Measurements from ENCODE around the gene MELTF.
A peak's percentile ranks its signal among the peaks of the same experiment; 100 is the strongest.

Gene MELTF

DNA sequence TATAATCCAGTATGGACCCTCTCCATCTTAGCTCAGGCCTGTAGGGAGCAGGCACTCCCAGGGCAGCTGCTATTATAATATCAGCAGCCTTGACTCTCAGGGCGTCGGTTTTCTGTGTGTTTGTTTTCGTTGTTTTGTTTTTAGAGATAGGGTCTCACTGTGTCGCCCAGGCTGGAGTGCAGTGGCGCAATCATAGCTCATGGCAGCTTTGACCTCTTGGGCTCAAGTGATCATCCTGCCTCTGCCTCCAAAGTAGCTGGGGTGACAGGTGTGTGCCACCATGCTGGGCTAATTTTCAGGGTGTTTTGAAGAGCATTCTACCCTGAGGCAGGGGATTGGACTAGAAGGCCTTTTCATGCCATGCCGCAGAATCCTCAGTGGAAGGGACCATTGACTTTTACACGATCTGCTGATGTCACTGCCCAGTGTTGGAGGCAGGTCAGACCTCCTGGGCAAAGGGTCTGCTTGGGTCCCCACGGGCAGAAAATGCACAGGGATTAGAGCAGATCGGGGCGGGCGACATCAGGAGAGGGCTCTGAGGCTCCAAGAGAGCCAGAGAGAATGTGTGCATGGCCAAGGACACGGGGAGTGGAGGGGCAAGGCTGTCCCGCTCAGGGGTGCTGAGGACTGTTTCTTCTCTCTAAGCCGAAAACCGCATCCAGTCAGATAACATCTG is 7.8 kb downstream of the MELTF start:
- peak overlapping the region; percentile 92 for H3K27ac ChIP-seq
- no peaks in the 10 kb centered on the region for H3K27me3 ChIP-seq
- peak overlapping the region; percentile 60 for H3K4me3 ChIP-seq
- H3K4me1 ChIP-seq = peaks cover 83% of the 10 kb centered on the region
- TF ChIP-seq Cebpa-rat (IDR thresholded peaks at IDR 0.05) = no peak
- H3K9me3 ChIP-seq = no peaks in the 10 kb centered on the region
- H3K9ac ChIP-seq = peak overlapping the region; percentile 74; the same call in 1 of the 2 replicates
- peaks cover 20% of the 10 kb centered on the region for H3K36me3 ChIP-seq
- peak overlapping the region; percentile 87 for H3K4me2 ChIP-seq
- peaks cover 35% of the 10 kb centered on the region for H4K20me1 ChIP-seq

- Histone ChIP-seq H3K4me1 (peaks cover 83% of the 10 kb centered on the region), H4K20me1 (peaks cover 28% of the 10 kb centered on the region), H3K9me3 (no peaks in the 10 kb centered on the region), H3K27ac (peak overlapping the region; percentile 92), H3K36me3 (peaks cover 13% of the 10 kb centered on the region), H3K4me3 (no peak overlapping the region), H3K4me2 (peak overlapping the region; percentile 87), H3K9ac (peak overlapping the region; percentile 74; the same call in 1 of the 2 replicates), H3K27me3 (no peaks in the 10 kb centered on the region)
- TF ChIP-seq Cebpa-rat (IDR thresholded peaks at IDR 0.05) = no peak
These were observed 8.4 kb downstream of the MELTF start for GRCh38 chr3:197021231-197021630.

DNA sequence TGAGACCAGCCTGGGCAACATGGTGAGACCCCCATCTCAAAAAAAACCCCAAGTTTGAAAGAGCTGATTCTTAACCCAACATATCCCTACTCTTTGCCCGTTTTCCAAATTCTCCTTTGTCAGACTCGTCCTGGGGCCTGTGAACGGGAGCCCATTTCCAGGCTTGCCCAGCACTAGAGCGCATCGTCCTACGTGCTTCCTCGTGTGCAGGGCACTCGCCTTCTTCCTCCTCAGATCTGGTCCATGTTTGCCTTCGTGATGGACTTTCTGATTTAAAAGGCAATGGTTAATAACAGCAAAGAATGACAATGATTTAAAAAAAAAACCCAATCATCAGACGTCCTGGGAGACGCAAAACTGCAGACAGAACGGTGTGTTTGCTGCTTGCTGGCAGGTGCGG is 10.1 kb downstream of the MELTF start:
- no peak overlapping the region for H3K4me3 ChIP-seq
- H4K20me1 ChIP-seq = peaks cover 18% of the 10 kb centered on the region; the same call in 1 of the 2 replicates
- no peak overlapping the region for H3K27ac ChIP-seq
- H3K36me3 ChIP-seq = no peaks in the 10 kb centered on the region; the same call in 1 of the 2 replicates
- H3K4me2 ChIP-seq = peak overlapping the region; percentile 10; the same call in 1 of the 2 replicates
- H3K9me3 ChIP-seq = no peaks in the 10 kb centered on the region
- H3K9ac ChIP-seq = no peak overlapping the region
- TF ChIP-seq Cebpa-rat (IDR thresholded peaks at IDR 0.05) = no peak
- no peaks in the 10 kb centered on the region for H3K27me3 ChIP-seq
- H3K4me1 ChIP-seq = peaks cover 83% of the 10 kb centered on the region

DNA sequence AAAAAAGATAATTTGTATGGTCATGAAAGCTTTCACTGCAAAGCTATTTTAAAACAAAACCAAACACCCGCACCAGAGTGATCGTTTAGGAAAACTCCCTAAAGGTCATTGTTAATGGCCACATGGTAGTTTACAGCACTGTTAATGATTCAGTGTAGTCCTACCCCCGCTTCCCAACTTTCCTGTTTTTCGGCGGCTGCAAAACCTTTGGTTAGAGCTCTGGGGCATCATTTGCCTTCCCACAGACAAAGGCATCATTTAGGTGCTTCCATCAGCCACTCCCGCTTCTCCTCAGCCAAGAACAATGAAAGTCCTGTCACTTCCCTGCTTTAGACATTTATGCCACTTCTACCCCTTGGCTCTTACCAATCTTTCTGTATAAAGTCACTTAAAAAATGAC is 10.6 kb downstream of the MELTF start:
- Histone ChIP-seq H3K4me3 (no peak overlapping the region), H3K27me3 (no peaks in the 10 kb centered on the region), H3K9me3 (no peaks in the 10 kb centered on the region), H3K9ac (no peak overlapping the region), H3K27ac (no peak overlapping the region), H4K20me1 (peaks cover 13% of the 10 kb centered on the region; the same call in 1 of the 2 replicates), H3K36me3 (no peaks in the 10 kb centered on the region; the same call in 1 of the 2 replicates), H3K4me2 (peak overlapping the region; percentile 10; the same call in 1 of the 2 replicates), H3K4me1 (peaks cover 83% of the 10 kb centered on the region)
- no peak for TF ChIP-seq Cebpa-rat (IDR thresholded peaks at IDR 0.05)

DNA sequence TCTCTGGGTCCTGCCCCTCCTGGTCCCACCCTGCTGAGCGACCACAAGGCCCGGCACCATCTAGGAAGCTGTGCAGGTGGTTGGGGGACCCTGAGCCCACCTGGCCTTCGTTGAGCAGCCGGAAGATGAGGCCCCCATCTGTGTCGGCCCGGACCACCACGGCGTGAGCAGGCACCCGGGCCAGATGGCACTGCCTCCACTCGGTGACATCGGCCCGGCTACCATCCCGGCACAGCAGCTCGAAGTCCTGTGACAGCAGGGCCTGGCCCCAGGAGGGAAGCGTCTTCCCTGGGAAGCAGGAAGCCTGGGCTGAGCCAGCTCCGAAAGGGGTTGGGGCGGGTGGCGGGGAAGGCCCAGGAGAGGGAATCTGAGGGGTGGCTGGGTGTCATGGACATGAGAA is 12.6 kb downstream of the MELTF start:
- Histone ChIP-seq H4K20me1 (0 out of 2 replicates have a peak, but pooled peaks cover 7% of the 10 kb centered on the region), H3K9ac (no peak overlapping the region), H3K27me3 (no peaks in the 10 kb centered on the region), H3K4me3 (no peak overlapping the region), H3K27ac (no peak overlapping the region), H3K9me3 (no peaks in the 10 kb centered on the region), H3K36me3 (peaks cover 8% of the 10 kb centered on the region), H3K4me1 (peaks cover 87% of the 10 kb centered on the region), H3K4me2 (peak overlapping the region; percentile 83; the same call in 1 of the 2 replicates)
- no peak for TF ChIP-seq Cebpa-rat (IDR thresholded peaks at IDR 0.05)

DNA sequence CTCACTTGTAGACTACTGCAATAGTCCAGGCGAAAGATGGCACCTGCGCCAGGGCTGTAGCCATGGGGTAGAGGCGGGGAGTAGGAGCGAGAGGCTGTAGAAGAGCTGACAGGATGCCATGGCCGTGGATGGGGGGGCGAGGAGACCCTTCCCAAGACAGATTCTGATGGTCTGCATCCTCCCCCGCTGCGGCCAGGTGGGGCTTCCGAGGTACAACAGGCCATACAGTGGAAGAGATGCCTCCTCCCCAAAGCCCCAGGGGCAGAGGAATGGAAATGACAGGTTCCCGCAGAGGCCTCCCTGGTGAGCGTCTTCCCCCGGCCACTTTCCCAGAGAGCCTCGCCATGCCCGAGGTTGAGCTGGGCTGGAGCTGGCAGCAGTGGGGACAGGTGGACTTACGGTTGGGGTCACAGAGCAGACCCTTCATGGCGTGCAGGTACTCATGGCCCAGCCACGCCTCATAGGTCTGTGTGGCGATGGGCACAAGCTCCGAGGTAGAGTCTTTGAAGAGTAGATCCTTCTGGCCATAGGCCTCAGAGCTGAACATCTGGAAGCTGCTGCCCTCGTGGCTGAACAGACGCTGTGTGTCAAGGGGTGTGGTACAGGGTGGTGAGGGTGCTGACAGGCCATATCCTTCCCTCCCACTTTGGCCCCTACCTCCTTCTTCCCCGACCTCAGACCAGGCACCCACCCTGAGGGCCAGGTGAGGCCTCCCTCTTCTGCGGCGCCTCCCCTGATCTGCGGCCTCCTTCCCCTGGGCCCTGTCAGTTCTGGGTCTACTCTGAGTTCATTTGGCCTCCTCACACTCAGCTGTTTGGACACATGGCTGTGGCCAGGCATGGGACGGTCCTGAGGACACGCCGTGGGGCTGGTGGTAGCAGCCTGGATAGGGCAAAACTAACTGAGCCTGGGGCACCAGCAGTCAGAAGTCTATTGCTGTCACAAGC is 13.6 kb downstream of the MELTF start:
- Histone ChIP-seq H3K9me3 (no peaks in the 10 kb centered on the region), H3K4me2 (peak overlapping the region; percentile 83), H4K20me1 (0 out of 2 replicates have a peak, but pooled peaks cover 9% of the 10 kb centered on the region), H3K4me3 (no peak overlapping the region), H3K36me3 (peaks cover 16% of the 10 kb centered on the region), H3K4me1 (peaks cover 87% of the 10 kb centered on the region), H3K27me3 (no peaks in the 10 kb centered on the region), H3K9ac (no peak overlapping the region), H3K27ac (no peak overlapping the region)
- TF ChIP-seq Cebpa-rat (IDR thresholded peaks at IDR 0.05) = no peak

GRCh38 chr3:197014942-197015575 is 14.6 kb downstream of the MELTF start:
- H3K9me3 ChIP-seq = no peaks in the 10 kb centered on the region
- peak overlapping the region; percentile 83 for H3K4me2 ChIP-seq
- H3K27me3 ChIP-seq = no peaks in the 10 kb centered on the region
- H4K20me1 ChIP-seq = 0 out of 2 replicates have a peak, but pooled peaks cover 15% of the 10 kb centered on the region
- H3K36me3 ChIP-seq = peaks cover 16% of the 10 kb centered on the region
- no peak overlapping the region for H3K27ac ChIP-seq
- no peak overlapping the region for H3K4me3 ChIP-seq
- H3K9ac ChIP-seq = no peak overlapping the region
- TF ChIP-seq Cebpa-rat (IDR thresholded peaks at IDR 0.05) = no peak
- H3K4me1 ChIP-seq = peaks cover 87% of the 10 kb centered on the region

DNA sequence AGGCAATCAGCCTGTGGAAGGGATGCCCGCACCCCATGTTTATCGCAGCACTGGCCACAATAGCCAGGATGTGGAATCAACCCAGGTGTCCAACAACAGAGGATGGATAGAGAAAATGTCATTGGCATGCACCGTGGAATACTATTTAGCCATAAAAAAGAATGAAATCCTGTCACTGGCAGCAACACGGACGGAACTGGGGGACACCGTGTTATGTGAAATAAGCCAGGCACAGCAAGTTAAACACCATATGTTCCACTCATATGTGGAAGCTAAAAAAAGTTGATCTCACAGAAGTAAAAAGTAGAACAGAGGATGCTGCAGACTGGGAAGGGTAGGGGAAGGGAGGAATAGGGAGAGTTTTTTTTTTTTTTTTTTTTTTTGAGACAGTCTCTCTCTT is 15.6 kb downstream of the MELTF start:
- 0 out of 2 replicates have a peak, but pooled peaks cover 15% of the 10 kb centered on the region for H4K20me1 ChIP-seq
- no peaks in the 10 kb centered on the region for H3K27me3 ChIP-seq
- H3K4me3 ChIP-seq = no peak overlapping the region
- no peak overlapping the region for H3K9ac ChIP-seq
- H3K9me3 ChIP-seq = no peaks in the 10 kb centered on the region
- peaks cover 20% of the 10 kb centered on the region for H3K36me3 ChIP-seq
- no peak overlapping the region for H3K27ac ChIP-seq
- peaks cover 87% of the 10 kb centered on the region for H3K4me1 ChIP-seq
- TF ChIP-seq Cebpa-rat (IDR thresholded peaks at IDR 0.05) = no peak
- peak overlapping the region; percentile 85 for H3K4me2 ChIP-seq

GRCh38 chr3:197012540-197012883 is 17.1 kb downstream of the MELTF start:
- H3K4me1 ChIP-seq = peaks cover 96% of the 10 kb centered on the region
- no peak for TF ChIP-seq Cebpa-rat (IDR thresholded peaks at IDR 0.05)
- no peak overlapping the region for H3K4me3 ChIP-seq
- no peak overlapping the region for H3K9ac ChIP-seq
- peak overlapping the region; percentile 85 for H3K4me2 ChIP-seq
- no peak overlapping the region for H3K27ac ChIP-seq
- H4K20me1 ChIP-seq = 0 out of 2 replicates have a peak, but pooled peaks cover 15% of the 10 kb centered on the region
- peaks cover 31% of the 10 kb centered on the region for H3K36me3 ChIP-seq
- no peaks in the 10 kb centered on the region for H3K27me3 ChIP-seq
- no peaks in the 10 kb centered on the region for H3K9me3 ChIP-seq

All from BLaER1 (cell line).